HK-2 (cell line): ENCODE measurements around the gene PACS2.

Source experiments
- DNase-seq: peaks from one replicate; pipeline ENCODE4 v3.0.0-alpha.2; 2018; ENCODE audit not compliant: unreplicated experiment

Gene PACS2

GRCh38 chr14:105408592-105408991 lies 94.0 kb downstream of the PACS2 start:
- DNase-seq, result no peak

- no peak for DNase-seq
Measured at GRCh38 chr14:105409364-105409763, 94.8 kb downstream of the PACS2 start.

DNA sequence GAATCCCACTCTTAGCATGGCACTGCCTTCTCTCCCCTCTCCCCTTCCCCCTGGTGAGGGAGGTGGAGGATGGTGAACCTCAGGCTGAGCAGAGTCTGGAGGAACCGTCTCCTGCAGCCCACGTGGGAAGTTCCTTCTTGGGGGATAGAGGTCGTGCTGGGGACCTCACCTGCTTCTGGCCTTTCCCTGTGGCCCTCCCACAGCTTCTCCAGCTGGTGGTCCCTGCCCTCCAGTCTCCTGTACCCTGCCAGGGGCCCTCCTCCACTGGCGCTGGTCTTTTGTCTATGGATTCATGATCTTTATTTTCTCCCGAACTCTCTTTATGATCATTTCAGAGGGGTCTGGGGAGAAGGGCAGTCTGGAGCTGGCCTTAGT lies 96.1 kb downstream of the PACS2 start:
- no peak for DNase-seq

GRCh38 chr14:105411017-105411941 lies 96.7 kb downstream of the PACS2 start:
- DNase-seq, result peak; percentile 70

GRCh38 chr14:105411985-105412770 lies 97.6 kb downstream of the PACS2 start:
- DNase-seq, result no peak

DNA sequence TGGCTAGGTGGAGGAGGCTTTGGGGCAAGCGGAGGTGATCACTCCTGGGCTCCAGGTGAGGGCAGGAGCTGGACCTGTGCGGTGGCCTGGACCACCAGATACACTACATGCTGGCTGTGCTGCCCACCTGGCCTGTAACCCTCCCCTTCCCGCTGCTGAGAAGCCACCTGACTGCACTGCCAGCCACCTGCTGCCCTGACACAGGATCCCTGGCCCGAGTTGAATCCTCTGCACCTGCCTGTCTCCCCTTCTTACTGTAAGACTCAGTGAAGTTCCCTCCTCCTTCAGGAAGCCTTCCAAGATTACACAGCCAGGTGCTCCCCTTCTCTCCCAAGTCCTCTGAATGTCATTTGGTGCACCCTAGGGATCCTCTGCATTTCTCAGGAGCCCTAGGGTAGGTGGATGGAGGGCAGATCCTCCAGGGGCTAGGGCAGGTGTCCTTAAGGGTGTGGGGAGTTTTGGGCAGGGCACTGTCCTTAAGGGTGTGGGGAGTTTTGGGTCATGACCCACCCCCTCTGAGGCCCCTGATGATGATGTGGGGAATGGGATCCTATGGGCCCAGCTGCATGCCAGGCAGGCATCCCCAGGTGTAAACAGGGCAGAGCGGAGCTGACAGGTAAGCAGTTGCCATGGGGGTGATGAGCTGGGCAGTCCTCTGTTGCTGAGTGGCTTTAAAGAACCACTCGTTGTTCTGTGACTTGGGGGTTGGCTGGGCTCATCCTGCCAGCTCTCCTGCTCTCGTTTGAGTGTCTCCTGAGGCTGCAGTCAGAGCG lies 98.4 kb downstream of the PACS2 start:
- no peak for DNase-seq

DNA sequence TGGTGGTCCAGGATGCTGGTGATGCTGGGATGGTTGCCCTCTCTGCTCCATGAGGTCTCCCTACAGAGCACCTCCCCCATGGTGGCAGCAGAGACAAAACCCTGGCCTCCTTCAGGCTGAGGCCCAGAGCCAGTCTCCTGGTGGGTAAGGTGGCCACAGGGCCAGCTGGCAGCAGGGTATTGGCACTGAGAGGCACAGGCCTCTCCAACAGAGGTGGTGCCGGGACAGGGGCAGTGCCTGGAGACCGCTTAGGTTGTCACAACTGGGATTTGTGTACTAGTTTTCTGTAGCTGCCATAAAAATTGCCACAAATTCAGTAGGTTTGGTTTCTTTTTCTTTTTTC lies 99.0 kb downstream of the PACS2 start:
- no peak for DNase-seq

GRCh38 chr14:105414456-105415371 lies 100.2 kb downstream of the PACS2 start:
- DNase-seq, result peak; percentile 73

- no peak for DNase-seq
Measured at GRCh38 chr14:105415481-105416428, 101.2 kb downstream of the PACS2 start.

- DNase-seq, result no peak
Measured at GRCh38 chr14:105416671-105417070, 102.1 kb downstream of the PACS2 start.

GRCh38 chr14:105417690-105418121 lies 103.2 kb downstream of the PACS2 start:
- DNase-seq, result no peak

DNA sequence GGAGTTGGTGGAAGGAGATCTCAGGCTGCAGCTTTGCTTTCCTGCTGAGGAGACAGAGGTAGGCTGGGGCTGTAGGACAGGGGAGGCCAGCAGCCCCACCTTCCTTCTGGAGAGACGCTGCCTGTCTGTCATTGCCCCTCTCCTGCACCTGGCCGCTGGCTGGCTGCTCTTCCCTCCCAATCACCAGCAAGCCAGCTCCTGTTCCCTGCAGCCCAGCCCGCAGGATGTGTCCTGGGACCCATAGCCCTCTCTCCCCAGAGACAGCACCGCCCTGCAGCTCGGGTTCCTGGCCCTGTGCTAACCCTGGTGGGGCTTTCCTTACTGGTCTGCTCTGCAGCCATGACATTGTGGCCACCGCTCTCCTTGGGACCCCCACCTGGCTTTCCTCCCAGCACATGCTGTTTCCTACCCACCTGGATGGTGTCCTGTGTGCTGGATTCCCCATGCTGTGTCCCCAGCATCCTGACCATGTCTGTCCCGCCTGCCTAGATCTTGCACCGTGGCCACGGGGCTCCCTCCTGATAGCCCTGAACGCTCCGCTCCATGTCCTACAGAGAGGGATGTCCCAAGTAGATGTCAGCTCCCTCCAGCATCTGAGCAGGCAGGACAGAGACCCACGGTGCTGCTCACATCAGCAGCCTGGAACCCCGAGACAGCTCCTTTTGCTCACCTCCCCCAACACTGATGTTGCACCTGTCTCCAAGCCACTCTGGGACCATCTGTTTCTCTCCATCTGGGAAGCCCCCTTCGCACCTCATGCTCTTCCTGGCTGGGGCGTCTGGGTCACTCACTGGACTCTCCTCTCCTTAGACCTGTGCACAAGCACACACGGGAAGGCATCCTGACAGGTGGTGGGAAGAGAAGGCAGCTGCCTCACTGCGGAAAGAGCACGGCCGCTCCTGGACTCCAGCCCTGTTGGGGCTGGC lies 104.0 kb downstream of the PACS2 start:
- no peak for DNase-seq

GRCh38 chr14:105419195-105420091 lies 104.9 kb downstream of the PACS2 start, which contains the start of gene MTA1:
TSS of gene MTA1 (plus strand) at chr14:105419827. CDS start at chr14:105420036, 209 bp downstream.
- DNase-seq, result no peak

DNA sequence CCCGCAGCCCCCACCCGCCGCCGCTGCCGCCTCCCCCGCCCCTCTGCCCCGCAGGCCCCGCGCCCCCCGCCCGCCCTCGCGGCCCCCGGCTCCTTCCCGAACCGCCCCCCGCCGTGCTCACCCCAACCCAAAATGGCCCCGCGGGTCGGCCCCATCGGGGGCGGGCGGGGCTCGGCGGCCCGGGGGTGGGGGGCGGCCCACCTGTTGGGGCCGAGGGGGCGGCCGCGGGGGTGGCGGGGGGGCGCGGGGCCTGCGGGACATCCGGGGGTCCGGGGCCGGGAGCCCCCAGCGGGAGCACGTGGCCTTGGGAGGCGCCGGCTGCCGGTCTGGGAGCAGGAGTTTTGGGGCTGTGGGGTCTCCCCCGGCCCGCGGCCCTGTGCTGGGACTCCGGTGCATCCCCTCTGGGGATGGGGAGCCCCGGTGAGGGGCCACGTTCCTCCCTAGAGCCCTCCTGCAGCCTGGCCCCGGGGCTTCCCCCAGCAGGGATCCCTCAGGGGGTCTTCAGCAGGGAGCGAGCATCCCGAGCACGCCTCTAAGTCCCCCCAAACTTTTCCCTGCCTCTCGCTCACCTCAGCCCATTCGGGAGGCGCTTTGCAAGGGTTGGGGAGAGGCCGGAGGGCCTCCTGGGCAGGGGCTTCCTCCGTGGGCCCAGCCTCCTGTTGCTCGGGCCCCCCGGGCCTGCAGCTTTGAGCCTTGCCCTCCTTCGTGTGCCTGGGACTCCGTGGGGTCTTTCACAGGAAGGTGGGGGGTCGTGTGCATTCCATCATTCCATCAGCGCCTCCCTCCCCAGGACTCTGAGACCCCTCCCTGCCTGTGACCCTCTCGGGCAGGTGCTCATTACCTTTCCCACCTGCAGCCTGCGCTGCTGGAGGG lies 105.8 kb downstream of the PACS2 start:
- DNase-seq, result no peak

DNA sequence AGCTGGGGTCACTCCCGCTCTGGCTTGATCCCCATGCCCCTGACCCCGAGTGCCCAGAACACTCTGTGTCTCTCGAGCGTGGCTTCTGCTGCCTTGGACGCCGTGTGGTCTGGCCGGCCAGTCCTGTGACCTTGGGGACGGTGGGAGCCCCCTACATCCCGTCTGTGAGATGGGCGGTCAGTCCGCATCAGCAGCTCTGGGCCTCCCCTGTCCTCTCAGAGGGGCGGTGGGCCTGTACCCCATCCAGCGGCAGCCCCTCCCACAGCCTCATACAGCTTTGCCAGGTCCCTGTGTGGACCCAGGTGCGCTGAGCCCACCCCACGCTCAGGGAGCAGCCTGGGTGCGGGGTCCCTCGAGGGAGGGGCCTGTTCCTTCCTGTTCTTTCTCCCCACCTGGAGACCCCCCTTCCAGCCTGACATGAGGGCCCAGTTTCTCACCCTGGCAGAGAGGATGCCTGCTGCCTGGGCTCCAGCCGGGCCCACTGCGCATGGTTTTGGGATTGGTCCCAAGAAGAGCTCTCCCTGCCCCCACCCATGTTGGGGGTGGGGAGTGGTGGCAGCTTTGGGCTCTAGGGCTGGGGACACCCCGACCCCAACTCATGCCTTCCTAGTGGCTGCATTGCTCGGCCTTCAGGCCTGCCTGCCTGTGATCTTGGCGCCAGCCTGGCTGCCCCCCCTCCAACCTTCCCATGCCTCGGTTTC lies 106.6 kb downstream of the PACS2 start:
- no peak for DNase-seq
